ENCODE results near the gene ADAM22. TPM values are rescaled to one million over a fixed set of nuclear protein-coding genes. Genes with fewer than 3 reads are reported as not detected.

The ADAM22 gene
- total and polyA plus RNA-seq, 12 donors, result 0.19 to 3.7 (median 1.5) TPM

GRCh38 chr7:88075216-88075615, 141.2 kb downstream of the ADAM22 start:
- H3K4me3 ChIP-seq, result no peak overlapping the region
- WGBS, 2 donors, result 77 to 79% methylated on average over 2 of the region's 2 CpGs
- peaks cover 0 to 4% (median 0%) of the 10 kb centered on the region in 11 donors for H3K9me3 ChIP-seq
- TF ChIP-seq CTCF (IDR thresholded peaks at IDR 0.05), result no peak
- H3K27ac ChIP-seq, result no peak overlapping the region
- intact Hi-C loops (cut with DNase I), result no loop called here
- ATAC-seq (no peak), DNase-seq (no peak)
- no peaks in the 10 kb centered on the region for H3K4me1 ChIP-seq
- no peaks in the 10 kb centered on the region for H3K27me3 ChIP-seq
- H3K36me3 ChIP-seq, result no peaks in the 10 kb centered on the region

- ATAC-seq (no peak), DNase-seq (no peak)
- Histone ChIP-seq H3K4me1 (peaks cover 0 to 3% (median 0%) of the 10 kb centered on the region in 9 donors), H3K27ac (no peak overlapping the region), H3K9me3 (peaks cover 0 to 5% (median 0%) of the 10 kb centered on the region in 11 donors), H3K36me3 (no peaks in the 10 kb centered on the region), H3K4me3 (no peak overlapping the region), H3K27me3 (no peaks in the 10 kb centered on the region)
- WGBS, 2 donors, result 50 to 66% methylated on average over 2 of the region's 2 CpGs
- TF ChIP-seq CTCF (IDR thresholded peaks at IDR 0.05), result no peak
- intact Hi-C loops (cut with DNase I), result no loop called here
Observed at GRCh38 chr7:88083883-88084282, 149.8 kb downstream of the ADAM22 start.

- no peak for TF ChIP-seq CTCF (IDR thresholded peaks at IDR 0.05)
- ATAC-seq, result no peak
- DNase-seq, result no peak
- 45 to 47% methylated on average over 1 of the region's 1 CpG for WGBS, 2 donors
- Histone ChIP-seq H3K9me3 (no peaks in the 10 kb centered on the region), H3K4me1 (peaks cover 0 to 26% (median 11%) of the 10 kb centered on the region in 9 donors), H3K27ac (peak overlapping the region in 4 of 10 donors; percentile 18 to 59 (median 36)), H3K27me3 (no peaks in the 10 kb centered on the region), H3K4me3 (no peak overlapping the region), H3K36me3 (no peaks in the 10 kb centered on the region)
- intact Hi-C loops (cut with DNase I), result no loop called here
Observed at GRCh38 chr7:88089561-88089960, 155.5 kb downstream of the ADAM22 start.

- intact Hi-C loops (cut with DNase I), result no loop called here
- TF ChIP-seq CTCF (IDR thresholded peaks at IDR 0.05), result no peak
- peak overlapping the region in 2 of 10 donors; percentile 1 to 4 for H3K4me3 ChIP-seq
Observed at GRCh38 chr7:88090240-88090639, 156.2 kb downstream of the ADAM22 start.

More at GRCh38 chr7:88090240-88090639, 156.2 kb downstream of the ADAM22 start:
- 83 to 85% methylated on average over 1 of the region's 1 CpG for WGBS, 2 donors
- Histone ChIP-seq H3K27ac (peak overlapping the region in 5 of 10 donors; percentile 17 to 59 (median 22)), H3K36me3 (no peaks in the 10 kb centered on the region), H3K27me3 (no peaks in the 10 kb centered on the region), H3K9me3 (no peaks in the 10 kb centered on the region), H3K4me1 (peaks cover 0 to 26% (median 11%) of the 10 kb centered on the region in 9 donors)
- DNase-seq (no peak), ATAC-seq (no peak)

Data from heart right ventricle (tissue), 16 donors.